ENCODE results near the gene FXYD6. TPM values are rescaled to one million over a fixed set of nuclear protein-coding genes. Genes with fewer than 3 reads are reported as not detected.

Gene FXYD6
- total and polyA plus RNA-seq, 12 donors, result 34.3 to 218 (median 94.1) TPM

DNA sequence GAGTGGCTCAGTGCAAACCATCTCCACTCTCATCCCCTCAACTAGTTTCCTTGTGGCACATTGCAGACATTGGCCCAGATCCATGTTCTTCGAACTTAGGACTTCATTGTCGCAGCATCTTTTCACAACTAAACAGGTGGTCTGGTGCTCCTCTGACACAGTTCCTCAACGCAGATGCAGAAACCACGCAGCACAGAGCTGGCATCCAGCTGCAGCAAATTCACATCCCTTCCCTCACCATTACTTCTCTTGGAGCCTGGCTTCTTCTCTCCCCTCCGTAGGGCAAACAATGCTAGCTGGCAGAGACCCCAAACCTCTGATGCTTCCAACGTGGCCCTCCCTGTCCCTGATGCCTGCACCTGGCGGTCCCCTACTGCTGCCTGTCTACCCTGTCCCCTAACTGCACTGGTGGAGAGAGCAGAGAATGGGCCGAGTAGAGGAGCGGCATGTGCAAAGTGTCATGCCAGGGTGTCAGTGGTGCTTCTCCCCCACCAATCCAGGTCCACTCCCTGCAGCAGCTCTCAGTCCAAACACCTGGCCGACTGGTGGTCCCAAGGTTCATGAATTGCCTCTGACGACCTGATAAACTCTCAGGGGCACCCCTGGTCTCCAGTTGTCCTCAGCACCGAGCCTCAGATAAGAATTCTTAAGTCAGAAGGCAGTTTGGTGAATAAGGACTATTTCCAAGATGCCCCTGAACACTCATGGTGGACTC lies 34.6 kb upstream of the FXYD6 start:
- Histone ChIP-seq H3K4me1 (replicated peaks in 1 of 2) (peaks cover 8 to 33% of the 10 kb centered on the region in 2 donors), H3K27ac (no peak overlapping the region), H3K36me3 (replicated peaks in 1 of 2) (no peaks in the 10 kb centered on the region), H3K27me3 (no peaks in the 10 kb centered on the region), H3K9me3 (replicated peaks in 1 of 3) (no peaks in the 10 kb centered on the region), H3K4me3 (no peak overlapping the region)
- intact Hi-C loops (cut with DNase I), result no loop called here
- peak in 1 of 7 donors; percentile 7 for DNase-seq
- no peak for TF ChIP-seq POLR2A (IDR thresholded peaks at IDR 0.05)
- TF ChIP-seq, protein P1, sequence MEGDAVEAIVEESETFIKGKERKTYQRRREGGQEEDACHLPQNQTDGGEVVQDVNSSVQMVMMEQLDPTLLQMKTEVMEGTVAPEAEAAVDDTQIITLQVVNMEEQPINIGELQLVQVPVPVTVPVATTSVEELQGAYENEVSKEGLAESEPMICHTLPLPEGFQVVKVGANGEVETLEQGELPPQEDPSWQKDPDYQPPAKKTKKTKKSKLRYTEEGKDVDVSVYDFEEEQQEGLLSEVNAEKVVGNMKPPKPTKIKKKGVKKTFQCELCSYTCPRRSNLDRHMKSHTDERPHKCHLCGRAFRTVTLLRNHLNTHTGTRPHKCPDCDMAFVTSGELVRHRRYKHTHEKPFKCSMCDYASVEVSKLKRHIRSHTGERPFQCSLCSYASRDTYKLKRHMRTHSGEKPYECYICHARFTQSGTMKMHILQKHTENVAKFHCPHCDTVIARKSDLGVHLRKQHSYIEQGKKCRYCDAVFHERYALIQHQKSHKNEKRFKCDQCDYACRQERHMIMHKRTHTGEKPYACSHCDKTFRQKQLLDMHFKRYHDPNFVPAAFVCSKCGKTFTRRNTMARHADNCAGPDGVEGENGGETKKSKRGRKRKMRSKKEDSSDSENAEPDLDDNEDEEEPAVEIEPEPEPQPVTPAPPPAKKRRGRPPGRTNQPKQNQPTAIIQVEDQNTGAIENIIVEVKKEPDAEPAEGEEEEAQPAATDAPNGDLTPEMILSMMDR (IDR thresholded peaks at IDR 0.05), result no peak
- WGBS, 4 donors, result 73 to 80% (median 78%) methylated on average over 10 to 12 of the region's 12 CpGs

DNA sequence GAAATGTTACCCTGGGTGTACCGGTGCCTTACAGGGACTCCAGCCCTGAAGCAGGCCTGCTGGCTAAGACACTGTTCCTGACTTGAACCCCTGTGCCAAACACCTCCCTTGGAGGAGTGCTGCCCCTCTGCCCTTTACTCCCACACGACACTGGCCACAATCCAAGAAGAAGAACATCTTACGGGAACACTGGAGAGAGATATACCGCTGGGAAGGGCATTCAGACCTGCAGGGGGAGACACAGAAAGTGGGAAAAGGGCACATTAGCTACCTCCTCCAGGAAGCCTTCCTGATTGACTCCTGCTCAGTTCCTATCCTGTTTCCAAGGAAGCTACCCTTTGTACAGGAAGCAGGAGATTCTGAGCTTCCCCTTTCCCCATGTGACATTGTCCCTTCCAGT lies 34.1 kb upstream of the FXYD6 start:
- H3K36me3 ChIP-seq (replicated peaks in 1 of 2), result no peaks in the 10 kb centered on the region
- 55 to 76% (median 71%) methylated on average over 4 of the region's 4 CpGs for WGBS, 4 donors
- H3K4me1 ChIP-seq (replicated peaks in 1 of 2), result peaks cover 8 to 33% of the 10 kb centered on the region in 2 donors
- H3K4me3 ChIP-seq, result no peak overlapping the region
- intact Hi-C loops (cut with DNase I), result no loop called here
- DNase-seq, result peak in 1 of 7 donors; percentile 5
- H3K27me3 ChIP-seq, result no peaks in the 10 kb centered on the region
- no peaks in the 10 kb centered on the region for H3K9me3 ChIP-seq (replicated peaks in 1 of 3)
- H3K27ac ChIP-seq, result no peak overlapping the region
- TF ChIP-seq, protein P1 (IDR thresholded peaks at IDR 0.05), result no peak
- no peak for TF ChIP-seq POLR2A (IDR thresholded peaks at IDR 0.05)

DNA sequence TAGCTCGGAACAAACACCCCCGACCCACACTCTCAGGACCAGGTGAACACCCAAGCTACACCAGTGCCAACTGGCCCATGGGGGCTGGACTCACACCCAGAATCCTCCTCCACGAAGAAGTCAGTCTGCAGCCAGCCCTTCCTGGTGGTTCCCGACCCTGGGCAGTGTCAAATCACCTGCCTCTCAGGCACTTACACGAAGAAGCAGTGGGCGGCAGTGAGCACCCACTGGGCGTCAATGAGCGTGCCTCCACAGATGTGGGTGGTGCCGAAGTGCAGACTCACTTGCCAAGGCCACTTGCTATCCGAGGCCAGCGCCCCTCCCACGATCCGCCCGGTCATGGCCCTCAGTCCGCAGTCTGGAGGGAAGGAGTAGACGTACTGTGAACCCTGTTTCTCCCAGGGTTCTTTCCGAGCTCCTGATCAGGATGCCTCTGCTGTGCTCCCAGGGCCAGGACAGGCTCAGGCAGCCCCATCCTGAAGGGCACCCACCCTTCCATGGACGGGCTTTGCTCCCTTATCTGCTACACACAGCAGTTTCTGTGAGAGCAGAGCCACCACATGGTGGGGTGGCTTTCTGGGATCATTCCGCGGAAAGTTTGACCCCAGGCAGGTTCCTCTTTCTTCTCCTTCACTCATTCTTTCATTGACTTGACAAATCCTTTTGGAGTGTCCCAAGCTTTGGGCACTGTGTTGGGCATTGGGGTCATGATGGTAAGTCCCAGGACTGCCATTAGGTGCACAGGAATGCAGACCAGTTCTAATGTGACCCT lies 33.3 kb upstream of the FXYD6 start:
- Histone ChIP-seq H3K36me3 (replicated peaks in 1 of 2) (no peaks in the 10 kb centered on the region), H3K9me3 (replicated peaks in 1 of 3) (no peaks in the 10 kb centered on the region), H3K4me1 (replicated peaks in 1 of 2) (peaks cover 8 to 33% of the 10 kb centered on the region in 2 donors), H3K27me3 (no peaks in the 10 kb centered on the region), H3K4me3 (no peak overlapping the region), H3K27ac (peak overlapping the region in 2 of 5 donors; percentile 34 to 47)
- TF ChIP-seq, protein P1 (IDR thresholded peaks at IDR 0.05), result no peak
- TF ChIP-seq POLR2A (IDR thresholded peaks at IDR 0.05), result no peak
- 53 to 78% (median 69%) methylated on average over 7 to 20 of the region's 20 CpGs for WGBS, 4 donors
- intact Hi-C loops (cut with DNase I), result no loop called here
- DNase-seq, result peak; percentile 49 to 86 (median 78)

DNA sequence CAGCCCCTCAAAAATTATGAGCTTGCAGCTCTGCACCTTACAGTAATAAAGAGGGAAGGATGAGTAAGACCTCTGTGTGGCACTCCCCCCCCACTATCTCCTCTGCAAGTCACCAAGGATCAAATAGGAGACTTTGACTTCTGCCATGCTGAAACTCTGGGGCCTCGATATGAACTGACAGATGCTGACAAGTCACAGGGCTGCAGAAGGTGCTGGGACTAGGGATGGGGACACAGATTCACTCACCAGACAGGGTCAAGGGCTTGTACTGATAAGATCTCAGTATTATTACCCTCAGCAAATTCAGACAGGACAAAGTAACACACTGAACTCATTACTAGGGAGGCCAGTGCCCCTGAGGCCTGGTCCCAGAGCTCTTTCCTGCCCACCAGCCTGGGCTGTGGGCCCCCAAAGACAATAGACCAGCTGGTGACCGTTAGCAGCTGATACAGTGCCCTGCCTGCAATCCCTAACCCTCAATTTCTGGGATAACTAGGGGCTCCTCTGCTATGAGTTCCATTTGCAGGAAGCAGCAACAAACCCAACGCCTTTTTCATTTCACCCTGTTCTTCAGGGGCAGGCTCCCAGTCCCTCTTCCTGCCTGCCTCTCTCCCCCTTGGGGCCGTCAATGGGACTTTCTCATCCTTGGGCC lies 32.6 kb upstream of the FXYD6 start:
- Histone ChIP-seq H3K4me3 (no peak overlapping the region), H3K9me3 (replicated peaks in 1 of 3) (no peaks in the 10 kb centered on the region), H3K4me1 (replicated peaks in 1 of 2) (peaks cover 8 to 33% of the 10 kb centered on the region in 2 donors), H3K27me3 (no peaks in the 10 kb centered on the region), H3K36me3 (replicated peaks in 1 of 2) (no peaks in the 10 kb centered on the region), H3K27ac (peak overlapping the region in 2 of 5 donors; percentile 34 to 47)
- 69 to 83% (median 78%) methylated on average over 4 of the region's 4 CpGs for WGBS, 4 donors
- intact Hi-C loops (cut with DNase I), result no loop called here
- peak in 2 of 7 donors; percentile 16 to 40 for DNase-seq
- TF ChIP-seq, protein P1 (IDR thresholded peaks at IDR 0.05), result no peak
- TF ChIP-seq POLR2A (IDR thresholded peaks at IDR 0.05), result no peak

Data from adrenal gland (tissue), 12 donors.